Upper lobe of right lung (tissue), 1 donor: Measurements from ENCODE around the gene TBCK. TPM values are rescaled to one million over a fixed set of nuclear protein-coding genes. Genes with fewer than 3 reads are reported as not detected.

Experiments
- ATAC-seq: fragments of 200-7000 bp; cut with Tn5 transposase; one replicate; pipeline ENCODE4 v1.9.1; 2020; ENCODE audit warnings: mild to moderate bottlenecking, moderate library complexity
- DNase-seq: peaks from one replicate; pipeline ENCODE4 v3.0.0-alpha.2; 2020
- H3K27ac ChIP-seq: fragments of 200-600 bp; one replicate; pipeline ENCODE4 v1.8.0; 2022
- H3K27me3 ChIP-seq: fragments of 200-600 bp; one replicate; pipeline ENCODE4 v1.8.0; 2022; ENCODE audit warnings: mild to moderate bottlenecking
- H3K36me3 ChIP-seq: fragments of 200-600 bp; one replicate; pipeline ENCODE4 v1.8.0; 2022
- H3K4me1 ChIP-seq: fragments of 200-600 bp; one replicate; pipeline ENCODE4 v1.8.0; 2022
- H3K4me3 ChIP-seq: fragments of 200-600 bp; one replicate; pipeline ENCODE4 v1.8.0; 2022; ENCODE audit warnings: mild to moderate bottlenecking
- H3K9me3 ChIP-seq: fragments of 200-600 bp; one replicate; pipeline ENCODE4 v1.8.0; 2022
- CTCF ChIP-seq: fragments of 200-600 bp; IDR thresholded peaks from one replicate; pipeline ENCODE4 v1.8.0; 2022; ENCODE audit warnings: antibody characterized with exemption
- intact Hi-C: fragments of 100-400 bp; cut with DNase I; formaldehyde crosslinking; loops from one replicate; pipeline ENCODE4 v1.11.0; 2022
- total RNA-seq: library from RNA; stranded (reverse); fragmentation: NEBNext Ultra II Directional; extraction: Animal tissue kit (Norgen Biotek cat#: 25700); gene quantifications from one replicate; pipeline ENCODE4 v1.2.1, GENCODE V29; 2021
- donor health status: DM: no; HTN: yes; CAD: no; lungs with severe emphysema.

The TBCK gene
- total RNA-seq, 1 donor from 2014 or later, result 51.7 TPM

- no peak overlapping the region for H3K4me3 ChIP-seq
- H3K27ac ChIP-seq, result no peak overlapping the region
- intact Hi-C loops, result no loop called here
- DNase-seq, result no peak
- no peak for TF ChIP-seq CTCF
- ATAC-seq, result no peak
- no peaks in the 10 kb centered on the region for H3K36me3 ChIP-seq
- peaks cover 9% of the 10 kb centered on the region for H3K4me1 ChIP-seq
- H3K27me3 ChIP-seq, result no peaks in the 10 kb centered on the region
- H3K9me3 ChIP-seq, result no peaks in the 10 kb centered on the region
Measured at GRCh38 chr4:105994841-105995501, 321.0 kb downstream of the TBCK start.

- DNase-seq (no peak), ATAC-seq (no peak)
- Histone ChIP-seq H3K27me3 (no peaks in the 10 kb centered on the region), H3K36me3 (no peaks in the 10 kb centered on the region), H3K4me3 (no peak overlapping the region), H3K27ac (no peak overlapping the region), H3K4me1 (peaks cover 12% of the 10 kb centered on the region), H3K9me3 (no peaks in the 10 kb centered on the region)
- intact Hi-C loops, result no loop called here
- no peak for TF ChIP-seq CTCF
Measured at GRCh38 chr4:105994061-105994460, 321.9 kb downstream of the TBCK start.

- no peak overlapping the region for H3K27ac ChIP-seq
- intact Hi-C loops, result no loop called here
- TF ChIP-seq CTCF, result no peak
- no peak for ATAC-seq
- no peak overlapping the region for H3K4me3 ChIP-seq
- DNase-seq, result no peak
- H3K9me3 ChIP-seq, result no peaks in the 10 kb centered on the region
- no peaks in the 10 kb centered on the region for H3K36me3 ChIP-seq
- H3K4me1 ChIP-seq, result peaks cover 12% of the 10 kb centered on the region
- H3K27me3 ChIP-seq, result no peaks in the 10 kb centered on the region
Measured at GRCh38 chr4:105992641-105993305, 323.2 kb downstream of the TBCK start.

GRCh38 chr4:105991726-105992125 lies 324.3 kb downstream of the TBCK start:
- no peak for TF ChIP-seq CTCF
- intact Hi-C loops, result no loop called here
- Histone ChIP-seq H3K36me3 (no peaks in the 10 kb centered on the region), H3K4me3 (no peak overlapping the region), H3K4me1 (peaks cover 12% of the 10 kb centered on the region), H3K27me3 (no peaks in the 10 kb centered on the region), H3K9me3 (no peaks in the 10 kb centered on the region), H3K27ac (no peak overlapping the region)
- DNase-seq (no peak), ATAC-seq (no peak)

Other genes with a start within 250 kb of the TBCK start
- 42.9 TPM for gene AIMP1, start 341 bp upstream of the TBCK start, total RNA-seq
- gene GIMD1, start 52.6 kb upstream of the TBCK start, total RNA-seq, result not detected